Keratinocyte (primary cell): Measurements from ENCODE around the gene ZNF445. TPM values are rescaled to one million over a fixed set of nuclear protein-coding genes. Genes with fewer than 3 reads are reported as not detected.

Experiments
- DNase-seq: peaks from one replicate; pipeline ENCODE4 v3.0.0-alpha.2; 2011; ENCODE audit warnings: low read depth, missing footprints, low spot score
- FAIRE-seq: peaks from 2 replicates; lab custom pipeline; 2011; peaks lifted over from hg19 to GRCh38; lab: Jason Lieb, UNC
- H2AFZ ChIP-seq: 2 replicates; pipeline ENCODE4 v1.6.0; 2012; ENCODE audit warnings: low read length, control low read depth, inconsistent platforms; ENCODE audit not compliant: control insufficient read depth
- H3K27ac ChIP-seq: 2 replicates; pipeline ENCODE4 v1.5.1; 2011; ENCODE audit warnings: low read length; ENCODE audit not compliant: control insufficient read depth, insufficient read depth
- H3K27me3 ChIP-seq: 3 replicates; pipeline ENCODE4 v1.6.0; 2011; ENCODE audit warnings: low read length; ENCODE audit not compliant: control insufficient read depth, insufficient read depth; ENCODE audit errors: extremely low read depth
- H3K36me3 ChIP-seq, 2 experiments: 2 replicates in 1 of 2; 3 replicates in 1 of 2; pipeline ENCODE4 v1.5.1; 2011; ENCODE audit warnings: low read length in 2 of 2, mild to moderate bottlenecking in 1 of 2; ENCODE audit not compliant: control insufficient read depth in 2 of 2, insufficient read depth in 2 of 2; ENCODE audit errors: extremely low read depth in 1 of 2
- H3K4me1 ChIP-seq: 3 replicates; pipeline ENCODE4 v1.5.1; 2011; ENCODE audit warnings: low read length; ENCODE audit not compliant: control insufficient read depth, insufficient read depth; ENCODE audit errors: extremely low read depth
- H3K4me2 ChIP-seq: 3 replicates; pipeline ENCODE4 v1.6.0; 2011; ENCODE audit warnings: low read depth, low read length; ENCODE audit not compliant: control insufficient read depth, insufficient read depth; ENCODE audit errors: extremely low read depth
- H3K4me3 ChIP-seq, 3 experiments: fragments of 200-600 bp in 1 of 3; sonication (generic) in 1 of 3; 2 replicates in 2 of 3; 3 replicates in 1 of 3; pipeline ENCODE4 v1.5.1; 2011 to 2016; ENCODE audit warnings: low read length in 3 of 3, mild to moderate bottlenecking in 3 of 3, control low read depth in 2 of 3, inconsistent platforms in 1 of 3, low read depth in 1 of 3, mixed read lengths in 1 of 3, mixed run types in 1 of 3, moderate library complexity in 1 of 3; ENCODE audit not compliant: control insufficient read depth in 2 of 3, insufficient read depth in 2 of 3; ENCODE audit errors: extremely low read depth in 1 of 3
- H3K79me2 ChIP-seq: 2 replicates; pipeline ENCODE4 v1.6.0; 2012; ENCODE audit warnings: low read length; ENCODE audit not compliant: control insufficient read depth, insufficient read depth
- H3K9ac ChIP-seq: 3 replicates; pipeline ENCODE4 v1.6.0; 2011; ENCODE audit warnings: low read length; ENCODE audit not compliant: control insufficient read depth, insufficient read depth; ENCODE audit errors: extremely low read depth
- H3K9me1 ChIP-seq: 3 replicates; pipeline ENCODE4 v1.6.0; 2011; ENCODE audit warnings: low read length; ENCODE audit not compliant: control insufficient read depth, insufficient read depth; ENCODE audit errors: extremely low read depth
- H3K9me3 ChIP-seq: 2 replicates; pipeline ENCODE4 v1.5.1; 2012; ENCODE audit warnings: low read depth, low read length; ENCODE audit not compliant: control insufficient read depth
- H4K20me1 ChIP-seq: 3 replicates; pipeline ENCODE4 v1.6.0; 2011; ENCODE audit warnings: low read length; ENCODE audit not compliant: control insufficient read depth, insufficient read depth; ENCODE audit errors: extremely low read depth
- EZH2 ChIP-seq: IDR thresholded peaks from one replicate; pipeline ENCODE4 v1.6.1; 2012; ENCODE audit warnings: inconsistent platforms, mild to moderate bottlenecking, low read length, moderate library complexity
- dilution Hi-C: fragments of 300-500 bp; cut with MboI; formaldehyde crosslinking; loops from one replicate; pipeline ENCODE4 v1.7.0; 2020; ENCODE audit warnings: low sequenced_read_pairs; ENCODE audit not compliant: extremely low pct_ligation_motif_present
- polyA plus RNA-seq, 5 experiments: library from polyadenylated mRNA; depleted of rRNA in 3 of 5; stranded (reverse) in 3 of 5; stranded (forward) in 1 of 5; unstranded in 1 of 5; fragments of >200 nt; gene quantifications; 1 replicate in 1 of 5; 2 replicates in 3 of 5; 3 replicates in 1 of 5; pipeline versions ENCODE4 v1.2.1 to v1.2.3, GENCODE V29; 2011 to 2012; ENCODE audit warnings: missing spikeins in 2 of 5, low read depth in 1 of 5, low replicate concordance in 1 of 5
- TF ChIP-seq, protein P1 (sequence below), 3 experiments: IDR thresholded peaks in 1 of 3; conservative IDR thresholded peaks in 1 of 3; optimal IDR thresholded peaks in 1 of 3; 2 replicates in 2 of 3; 3 replicates in 1 of 3; pipeline versions ENCODE3 to v1.5.1; 2011; ENCODE audit warnings: low read length in 3 of 3, mild to moderate bottlenecking in 3 of 3, moderate library complexity in 2 of 3, control low read depth in 1 of 3, inconsistent platforms in 1 of 3; ENCODE audit not compliant: insufficient read depth in 2 of 3; ENCODE audit errors: extremely low read depth in 1 of 3

The ZNF445 gene
- polyA plus RNA-seq, 1 donor (not counting 4 experiments of a cell fraction or from before 2014, with no cell fraction given): 3.3 TPM

DNA sequence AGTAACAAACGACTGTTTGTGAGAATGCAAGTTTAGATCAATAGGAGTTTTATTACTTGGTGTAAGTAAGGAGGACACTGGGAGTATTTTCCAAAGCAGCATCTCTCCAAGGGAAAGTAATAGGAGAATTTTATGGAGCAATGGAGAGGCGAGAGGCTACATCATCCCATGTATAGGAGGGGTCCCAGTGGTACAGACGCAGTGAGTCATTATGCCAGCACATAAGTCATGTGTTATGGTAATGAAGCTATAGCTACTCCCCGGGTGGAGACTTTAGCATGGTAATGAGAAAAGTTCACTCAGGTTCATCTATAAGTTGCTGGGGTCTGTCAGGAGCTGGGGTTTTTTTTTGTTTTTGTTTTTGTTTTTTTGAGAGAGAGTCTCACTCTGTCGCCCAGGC is 29.5 kb upstream of the ZNF445 start:
- H3K79me2 ChIP-seq: peaks cover 43% of the 10 kb centered on the region
- H3K9me3 ChIP-seq: peaks cover 3% of the 10 kb centered on the region
- H4K20me1 ChIP-seq: no peaks in the 10 kb centered on the region
- dilution Hi-C loops: no loop called here
- FAIRE-seq: no peak
- H3K27me3 ChIP-seq: no peaks in the 10 kb centered on the region
- H3K4me1 ChIP-seq: peaks cover 10% of the 10 kb centered on the region
- no peaks in the 10 kb centered on the region for H3K36me3 ChIP-seq
- H3K9ac ChIP-seq: no peak overlapping the region
- no peaks in the 10 kb centered on the region for H3K9me1 ChIP-seq
- H3K4me2 ChIP-seq: no peak overlapping the region
- H2AFZ ChIP-seq: no peak overlapping the region
- no peak for DNase-seq
- no peak overlapping the region for H3K27ac ChIP-seq
- H3K4me3 ChIP-seq: no peak overlapping the region
- no peak for TF ChIP-seq EZH2
- TF ChIP-seq, protein P1, sequence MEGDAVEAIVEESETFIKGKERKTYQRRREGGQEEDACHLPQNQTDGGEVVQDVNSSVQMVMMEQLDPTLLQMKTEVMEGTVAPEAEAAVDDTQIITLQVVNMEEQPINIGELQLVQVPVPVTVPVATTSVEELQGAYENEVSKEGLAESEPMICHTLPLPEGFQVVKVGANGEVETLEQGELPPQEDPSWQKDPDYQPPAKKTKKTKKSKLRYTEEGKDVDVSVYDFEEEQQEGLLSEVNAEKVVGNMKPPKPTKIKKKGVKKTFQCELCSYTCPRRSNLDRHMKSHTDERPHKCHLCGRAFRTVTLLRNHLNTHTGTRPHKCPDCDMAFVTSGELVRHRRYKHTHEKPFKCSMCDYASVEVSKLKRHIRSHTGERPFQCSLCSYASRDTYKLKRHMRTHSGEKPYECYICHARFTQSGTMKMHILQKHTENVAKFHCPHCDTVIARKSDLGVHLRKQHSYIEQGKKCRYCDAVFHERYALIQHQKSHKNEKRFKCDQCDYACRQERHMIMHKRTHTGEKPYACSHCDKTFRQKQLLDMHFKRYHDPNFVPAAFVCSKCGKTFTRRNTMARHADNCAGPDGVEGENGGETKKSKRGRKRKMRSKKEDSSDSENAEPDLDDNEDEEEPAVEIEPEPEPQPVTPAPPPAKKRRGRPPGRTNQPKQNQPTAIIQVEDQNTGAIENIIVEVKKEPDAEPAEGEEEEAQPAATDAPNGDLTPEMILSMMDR (optimal IDR thresholded peaks at IDR 0.05 in 1 of 3, IDR thresholded peaks at IDR 0.05 in 1 of 3, conservative IDR thresholded peaks at IDR 0.05 in 1 of 3; ENCODE audit: extremely low read depth in 1 of 3, insufficient read depth in 2 of 3, low read length in 3 of 3): no peak

DNA sequence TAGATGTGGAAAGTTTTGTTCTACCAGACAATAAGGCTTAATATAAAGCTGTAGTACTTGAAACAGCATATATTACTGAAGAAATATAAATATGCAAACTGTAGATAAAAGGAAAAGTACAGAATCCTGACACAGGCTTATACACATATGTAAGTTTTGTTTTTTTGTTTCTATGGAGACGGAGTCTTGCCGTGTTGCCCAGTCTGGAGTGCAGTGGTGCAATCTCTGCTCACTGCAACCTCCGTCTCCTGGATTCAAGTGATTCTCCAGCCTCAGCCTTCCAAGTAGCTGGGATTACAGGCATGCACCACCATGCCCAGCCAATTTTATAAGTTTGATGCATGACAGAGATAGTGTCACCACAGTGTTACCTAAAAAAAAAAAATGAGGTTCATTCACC is 29.1 kb upstream of the ZNF445 start:
- Histone ChIP-seq H3K4me3 (no peak overlapping the region), H3K27ac (no peak overlapping the region), H3K4me2 (no peak overlapping the region), H3K79me2 (peaks cover 43% of the 10 kb centered on the region), H3K36me3 (no peaks in the 10 kb centered on the region), H4K20me1 (no peaks in the 10 kb centered on the region), H3K27me3 (no peaks in the 10 kb centered on the region), H3K4me1 (peaks cover 10% of the 10 kb centered on the region), H3K9me3 (peaks cover 6% of the 10 kb centered on the region), H3K9ac (no peak overlapping the region), H3K9me1 (no peaks in the 10 kb centered on the region), H2AFZ (no peak overlapping the region)
- FAIRE-seq (no peak), DNase-seq (no peak)
- no peak for TF ChIP-seq EZH2
- TF ChIP-seq, protein P1 (optimal IDR thresholded peaks at IDR 0.05 in 1 of 3, IDR thresholded peaks at IDR 0.05 in 1 of 3, conservative IDR thresholded peaks at IDR 0.05 in 1 of 3; ENCODE audit: extremely low read depth in 1 of 3, insufficient read depth in 2 of 3, low read length in 3 of 3): no peak
- dilution Hi-C loops: no loop called here
